HepG2 (cell line): ENCODE results near the gene COPA. TPM values are rescaled to one million over a fixed set of nuclear protein-coding genes. Genes with fewer than 3 reads are reported as not detected.

Source experiments
- ATAC-seq: fragments of 200-7000 bp; cut with Tn5 transposase; 3 replicates; pipeline ENCODE4 v1.9.1; 2020; ENCODE audit warnings: mild to moderate bottlenecking, moderate library complexity
- BruUV-seq: library from RNA; stranded (reverse); fragments of 400-500 nt; replicated peaks from 2 replicates; lab custom pipeline; 2021; lab: Mats Ljungman, UMichigan
- CTCF ChIA-PET: fragments of 300-600 bp; formaldehyde crosslinking; extraction: SDS; loops from one replicate; lab custom pipeline; 2021; ENCODE audit warnings: low total read pairs, inconsistent platforms, low intra/inter-chr PET ratio; lab: Yijun Ruan, JAX
- POLR2A ChIA-PET: fragments of 350-600 bp; sonication (Branson Sonifier 250); formaldehyde crosslinking; loops from one replicate; lab custom pipeline; 2020; ENCODE audit warnings: antibody characterized with exemption, inconsistent platforms; lab: Yijun Ruan, JAX
- DNase-seq: peaks from one replicate; pipeline ENCODE4 v3.0.0-alpha.2; 2015; ENCODE audit warnings: low spot score
- FAIRE-seq: peaks from 3 replicates; lab custom pipeline; 2011; peaks lifted over from hg19 to GRCh38; lab: Jason Lieb, UNC
- H2AFZ ChIP-seq: one replicate; pipeline ENCODE4 v1.6.1; 2011; ENCODE audit warnings: low read length, inconsistent platforms
- H3K27ac ChIP-seq: fragments of 300-600 bp; 3 replicates; pipeline ENCODE4 v1.8.0; 2011; ENCODE audit warnings: mixed run types, mild to moderate bottlenecking, mixed read lengths, low read length, inconsistent platforms; ENCODE audit not compliant: insufficient read depth; ENCODE audit errors: extremely low read length
- H3K27me3 ChIP-seq, 2 experiments: fragments of 200-600 bp in 1 of 2; 2 replicates in 1 of 2; 3 replicates in 1 of 2; pipeline versions ENCODE4 v1.6.0 to v1.8.0; 2011; ENCODE audit warnings: low read length in 2 of 2, mild to moderate bottlenecking in 2 of 2, moderate library complexity in 2 of 2, inconsistent platforms in 1 of 2; ENCODE audit not compliant: insufficient read depth in 2 of 2, control insufficient read depth in 1 of 2
- H3K36me3 ChIP-seq, 2 experiments: fragments of 200-600 bp in 1 of 2; replicated peaks in 1 of 2; 2 replicates in 1 of 2; 3 replicates in 1 of 2; pipeline versions ENCODE4 v1.5.1 to v1.8.0; 2011; ENCODE audit warnings: low read length in 2 of 2, inconsistent platforms in 1 of 2; ENCODE audit not compliant: insufficient read depth in 2 of 2, control insufficient read depth in 1 of 2
- H3K4me1 ChIP-seq: 2 replicates; pipeline ENCODE4 v1.5.1; 2012; ENCODE audit warnings: low read length, inconsistent platforms; ENCODE audit not compliant: insufficient read depth
- H3K4me2 ChIP-seq: 2 replicates; pipeline ENCODE4 v1.6.0; 2011; ENCODE audit warnings: low read depth, low read length, inconsistent platforms
- H3K4me3 ChIP-seq, 3 experiments: fragments of 200-600 bp in 1 of 3; sonication (generic), shearing (Covaris generic) in 1 of 3; replicated peaks in 1 of 3; 2 replicates each; pipeline ENCODE4 v1.5.1; 2011 to 2016; ENCODE audit warnings: low read length in 3 of 3, inconsistent platforms in 2 of 3, low read depth in 2 of 3, mild to moderate bottlenecking in 2 of 3, control low read depth in 1 of 3, mixed read lengths in 1 of 3; ENCODE audit not compliant: insufficient read depth in 1 of 3
- H3K79me2 ChIP-seq: one replicate; pipeline ENCODE4 v1.6.1; 2011; ENCODE audit warnings: low read length, inconsistent platforms; ENCODE audit not compliant: insufficient read depth
- H3K9ac ChIP-seq: 2 replicates; pipeline ENCODE4 v1.6.0; 2011; ENCODE audit warnings: mild to moderate bottlenecking, low read depth, low read length, inconsistent platforms; ENCODE audit not compliant: insufficient read depth
- H3K9me3 ChIP-seq: 2 replicates; pipeline ENCODE4 v1.5.1; 2012; ENCODE audit warnings: mild to moderate bottlenecking, low read length
- H4K20me1 ChIP-seq: 2 replicates; pipeline ENCODE4 v1.6.0; 2011; ENCODE audit warnings: inconsistent platforms, mild to moderate bottlenecking, low read length, moderate library complexity; ENCODE audit not compliant: insufficient read depth
- CCDC6 ChIP-seq: sonication (generic); formaldehyde crosslinking; IDR thresholded peaks from 2 replicates; pipeline ENCODE4 v1.8.1; 2022; ENCODE audit warnings: mild to moderate bottlenecking, missing genetic modification reagents, moderate library complexity
- PPARG ChIP-seq: conservative IDR thresholded peaks from 2 replicates; pipeline ENCODE4 v1.6.1; 2016; ENCODE audit warnings: missing biosample characterization, missing genetic modification reagents
- ZNF570 ChIP-seq: sonication (generic); formaldehyde crosslinking; IDR thresholded peaks from 2 replicates; pipeline ENCODE4 v1.4.0; 2020; ENCODE audit warnings: mild to moderate bottlenecking, missing genetic modification reagents, borderline replicate concordance
- WGBS: methylation state at CpG from one replicate; pipeline ENCODE4 v1.1.6; 2017; ENCODE audit warnings: low lambda C conversion rate; 5-methylcytosine and 5-hydroxymethylcytosine counted together
- in situ Hi-C: cut with HindIII; loops from 2 replicates; pipeline ENCODE4 v1.10.0; 2017; ENCODE audit warnings: low pct_unique_long_range_greater_than_20kb; ENCODE audit not compliant: extremely low pct_ligation_motif_present
- intact Hi-C: fragments of 100-400 bp; cut with micrococcal nuclease; formaldehyde crosslinking; loops from one replicate; pipeline ENCODE4 v1.10.0; 2022; ENCODE audit not compliant: unreplicated experiment
- polyA plus RNA-seq, 8 experiments: library from polyadenylated mRNA; depleted of rRNA in 3 of 8; stranded (reverse) in 7 of 8; unstranded in 1 of 8; fragments of >200 nt; fragmentation: Illumina TruSeq in 4 of 8; extraction: Trizol in 4 of 8; gene quantifications; 2 replicates each; pipeline versions ENCODE4 v1.2.1 to v1.2.3, GENCODE V29; 2011 to 2016; ENCODE audit warnings: low read depth in 4 of 8, missing spikeins in 1 of 8, mixed read lengths in 1 of 8; ENCODE audit not compliant: insufficient read depth in 1 of 8
- total RNA-seq, 5 experiments: library from RNA; depleted of rRNA; stranded (reverse); fragments of >200 nt; fragmentation: Illumina TruSeq; extraction: Trizol; gene quantifications; 2 replicates each; pipeline ENCODE4 v1.2.3, GENCODE V29; 2016; ENCODE audit warnings: low read depth in 1 of 5
- TF ChIP-seq, protein P1 (sequence below): sonication (generic); formaldehyde crosslinking; IDR thresholded peaks from 2 replicates; pipeline ENCODE4 v1.8.0; 2022; ENCODE audit warnings: mild to moderate bottlenecking, missing genetic modification reagents
- TF ChIP-seq, protein P2 (sequence below): sonication (generic); formaldehyde crosslinking; conservative IDR thresholded peaks from 2 replicates; pipeline ENCODE4 v1.4.0; 2020; ENCODE audit warnings: missing genetic modification reagents
- TF ChIP-seq, protein P3 (sequence below): sonication (generic); formaldehyde crosslinking; IDR thresholded peaks from 2 replicates; pipeline ENCODE4 v1.4.0; 2020; ENCODE audit warnings: low read depth, missing genetic modification reagents

The COPA gene
- total and polyA plus RNA-seq, 2 of the 13 experiments (the other 11 are each of a cell fraction or from before 2014, with no cell fraction given), result 160 to 197 TPM

DNA sequence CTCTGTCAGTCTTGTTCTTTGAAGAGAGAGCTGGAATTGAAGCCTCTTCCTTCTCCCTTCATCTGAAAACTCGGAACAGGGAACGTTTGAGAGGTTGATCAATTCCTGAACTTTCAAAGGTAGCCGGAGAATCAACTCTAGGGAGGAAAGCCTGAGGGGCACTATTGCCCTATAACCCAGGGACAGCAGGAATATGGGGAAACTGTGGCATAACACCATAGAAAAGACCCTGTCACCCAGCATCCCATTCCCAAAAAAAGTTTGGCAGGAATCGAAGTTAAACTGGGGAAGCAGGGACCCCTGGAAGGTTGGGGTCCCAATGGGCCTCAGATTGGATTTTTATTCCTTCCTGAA is 18.7 kb upstream of the COPA start:
- CTCF ChIA-PET, result no interaction called here
- DNase-seq, result no peak
- Histone ChIP-seq H3K36me3 (peaks cover 5 to 17% of the 10 kb centered on the region in 2 experiments), H3K27me3 (no peaks in the 10 kb centered on the region), H2AFZ (no peak overlapping the region), H3K27ac (no peak overlapping the region), H4K20me1 (no peaks in the 10 kb centered on the region), H3K4me2 (no peak overlapping the region), H3K9me3 (no peaks in the 10 kb centered on the region), H3K9ac (no peak overlapping the region), H3K4me1 (peaks cover 7% of the 10 kb centered on the region; the same call in 1 of the 2 replicates), H3K79me2 (no peaks in the 10 kb centered on the region), H3K4me3 (no peak overlapping the region)
- no TSS peak for BruUV-seq
- intact Hi-C loops, result no loop called here
- POLR2A ChIA-PET, result no interaction called here
- WGBS, result 98% methylated on average over 4 of the region's 4 CpGs
- no peak for ATAC-seq
- TF ChIP-seq PPARG (no peak), CCDC6 (CRISPR knock-in tag) (no peak), ZNF570 (CRISPR knock-in tag) (no peak)
- TF ChIP-seq, protein P1, sequence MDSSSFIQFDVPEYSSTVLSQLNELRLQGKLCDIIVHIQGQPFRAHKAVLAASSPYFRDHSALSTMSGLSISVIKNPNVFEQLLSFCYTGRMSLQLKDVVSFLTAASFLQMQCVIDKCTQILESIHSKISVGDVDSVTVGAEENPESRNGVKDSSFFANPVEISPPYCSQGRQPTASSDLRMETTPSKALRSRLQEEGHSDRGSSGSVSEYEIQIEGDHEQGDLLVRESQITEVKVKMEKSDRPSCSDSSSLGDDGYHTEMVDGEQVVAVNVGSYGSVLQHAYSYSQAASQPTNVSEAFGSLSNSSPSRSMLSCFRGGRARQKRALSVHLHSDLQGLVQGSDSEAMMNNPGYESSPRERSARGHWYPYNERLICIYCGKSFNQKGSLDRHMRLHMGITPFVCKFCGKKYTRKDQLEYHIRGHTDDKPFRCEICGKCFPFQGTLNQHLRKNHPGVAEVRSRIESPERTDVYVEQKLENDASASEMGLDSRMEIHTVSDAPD (CRISPR knock-in tag), result no peak
- TF ChIP-seq, protein P2, sequence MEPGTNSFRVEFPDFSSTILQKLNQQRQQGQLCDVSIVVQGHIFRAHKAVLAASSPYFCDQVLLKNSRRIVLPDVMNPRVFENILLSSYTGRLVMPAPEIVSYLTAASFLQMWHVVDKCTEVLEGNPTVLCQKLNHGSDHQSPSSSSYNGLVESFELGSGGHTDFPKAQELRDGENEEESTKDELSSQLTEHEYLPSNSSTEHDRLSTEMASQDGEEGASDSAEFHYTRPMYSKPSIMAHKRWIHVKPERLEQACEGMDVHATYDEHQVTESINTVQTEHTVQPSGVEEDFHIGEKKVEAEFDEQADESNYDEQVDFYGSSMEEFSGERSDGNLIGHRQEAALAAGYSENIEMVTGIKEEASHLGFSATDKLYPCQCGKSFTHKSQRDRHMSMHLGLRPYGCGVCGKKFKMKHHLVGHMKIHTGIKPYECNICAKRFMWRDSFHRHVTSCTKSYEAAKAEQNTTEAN (CRISPR knock-in tag), result no peak
- TF ChIP-seq, protein P3, sequence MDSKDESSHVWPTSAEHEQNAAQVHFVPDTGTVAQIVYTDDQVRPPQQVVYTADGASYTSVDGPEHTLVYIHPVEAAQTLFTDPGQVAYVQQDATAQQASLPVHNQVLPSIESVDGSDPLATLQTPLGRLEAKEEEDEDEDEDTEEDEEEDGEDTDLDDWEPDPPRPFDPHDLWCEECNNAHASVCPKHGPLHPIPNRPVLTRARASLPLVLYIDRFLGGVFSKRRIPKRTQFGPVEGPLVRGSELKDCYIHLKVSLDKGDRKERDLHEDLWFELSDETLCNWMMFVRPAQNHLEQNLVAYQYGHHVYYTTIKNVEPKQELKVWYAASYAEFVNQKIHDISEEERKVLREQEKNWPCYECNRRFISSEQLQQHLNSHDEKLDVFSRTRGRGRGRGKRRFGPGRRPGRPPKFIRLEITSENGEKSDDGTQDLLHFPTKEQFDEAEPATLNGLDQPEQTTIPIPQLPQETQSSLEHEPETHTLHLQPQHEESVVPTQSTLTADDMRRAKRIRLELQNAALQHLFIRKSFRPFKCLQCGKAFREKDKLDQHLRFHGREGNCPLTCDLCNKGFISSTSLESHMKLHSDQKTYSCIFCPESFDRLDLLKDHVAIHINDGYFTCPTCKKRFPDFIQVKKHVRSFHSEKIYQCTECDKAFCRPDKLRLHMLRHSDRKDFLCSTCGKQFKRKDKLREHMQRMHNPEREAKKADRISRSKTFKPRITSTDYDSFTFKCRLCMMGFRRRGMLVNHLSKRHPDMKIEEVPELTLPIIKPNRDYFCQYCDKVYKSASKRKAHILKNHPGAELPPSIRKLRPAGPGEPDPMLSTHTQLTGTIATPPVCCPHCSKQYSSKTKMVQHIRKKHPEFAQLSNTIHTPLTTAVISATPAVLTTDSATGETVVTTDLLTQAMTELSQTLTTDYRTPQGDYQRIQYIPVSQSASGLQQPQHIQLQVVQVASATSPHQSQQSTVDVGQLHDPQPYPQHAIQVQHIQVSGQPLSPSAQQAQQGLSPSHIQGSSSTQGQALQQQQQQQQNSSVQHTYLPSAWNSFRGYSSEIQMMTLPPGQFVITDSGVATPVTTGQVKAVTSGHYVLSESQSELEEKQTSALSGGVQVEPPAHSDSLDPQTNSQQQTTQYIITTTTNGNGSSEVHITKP (CRISPR knock-in tag), result no peak
- no peak for FAIRE-seq
- in situ Hi-C loops, result no loop called here
